ENCODE results near the gene CD300C. TPM values are rescaled to one million over a fixed set of nuclear protein-coding genes. Genes with fewer than 3 reads are reported as not detected.

CD300C gene
- total and polyA plus RNA-seq, 2 donors: 0.80 to 1.2 TPM

DNA sequence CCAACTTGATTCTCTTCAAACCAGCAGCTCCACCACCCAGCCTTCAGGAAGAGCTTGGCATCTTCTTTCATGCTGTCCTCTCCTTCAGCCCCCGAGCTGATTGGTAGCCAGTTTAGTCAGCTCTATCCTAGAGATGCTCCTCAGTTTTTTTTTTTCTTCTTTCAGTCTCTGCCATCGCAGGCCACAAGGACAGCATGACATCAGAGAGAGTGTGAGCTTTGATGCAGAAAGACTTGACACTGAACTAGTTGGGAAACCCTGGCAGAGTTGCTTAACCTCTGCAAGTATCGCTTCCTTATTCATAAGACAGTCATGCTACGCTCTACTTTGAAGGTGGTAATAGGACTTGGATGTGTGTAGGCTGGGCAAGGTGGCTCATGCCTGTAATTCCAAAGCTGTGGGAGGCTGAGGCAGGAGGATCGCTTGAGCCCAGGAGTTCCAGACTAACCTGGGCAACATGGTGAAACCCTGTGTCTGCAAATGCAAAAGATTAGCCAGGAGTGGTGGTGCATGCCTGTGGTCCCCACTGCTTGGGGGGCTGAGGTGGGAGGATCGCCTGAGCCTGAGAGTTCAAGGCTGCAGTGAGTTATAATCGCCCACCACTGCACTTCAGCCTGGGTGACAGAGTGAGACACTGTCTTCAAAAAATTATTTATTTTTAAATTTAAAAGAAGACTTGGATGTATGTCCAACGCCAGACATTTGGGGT is 17.3 kb downstream of the CD300C start:
- no peaks in the 10 kb centered on the region for H3K27me3 ChIP-seq (ENCODE audit: control insufficient read depth in 2 of 2, insufficient read depth in 1 of 2, low read length in 1 of 2)
- 94% methylated on average over 8 of the region's 8 CpGs for WGBS
- H3K4me3 ChIP-seq (ENCODE audit: low read length in 2 of 2): no peak overlapping the region
- no peak overlapping the region for H3K27ac ChIP-seq (ENCODE audit: low read depth in 1 of 2, low read length in 1 of 2)
- H3K9me3 ChIP-seq (ENCODE audit: control insufficient read depth in 2 of 2, insufficient read depth in 1 of 2, low read length in 1 of 2): no peaks in the 10 kb centered on the region
- H3K4me1 ChIP-seq (ENCODE audit: control insufficient read depth in 2 of 2, insufficient read depth in 2 of 2, low read length in 2 of 2): no peaks in the 10 kb centered on the region
- no peaks in the 10 kb centered on the region for H3K36me3 ChIP-seq (ENCODE audit: control insufficient read depth in 2 of 2, insufficient read depth in 2 of 2, low read length in 1 of 2)
- DNase-seq (ENCODE audit: low read depth in 6 of 9, low spot score in 9 of 9): no peak

DNA sequence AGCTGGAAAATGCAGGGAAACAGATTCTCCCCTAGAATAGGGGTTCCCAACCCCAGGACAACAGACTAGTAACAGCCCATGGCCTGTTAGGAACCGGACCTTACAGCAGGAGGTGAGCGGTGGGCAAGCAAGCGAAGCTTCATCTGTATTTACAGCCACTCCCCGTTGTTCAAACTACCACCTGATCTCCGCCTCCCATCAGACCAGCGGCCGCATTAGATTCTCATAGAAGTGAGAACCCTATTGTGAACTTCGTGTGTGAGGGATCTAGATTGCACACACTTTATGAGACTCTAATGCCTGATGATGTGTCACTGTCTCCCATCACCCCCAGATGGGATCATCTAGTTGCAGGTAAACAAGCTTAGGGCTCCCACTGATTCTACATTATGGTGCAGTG is 18.2 kb downstream of the CD300C start:
- no peaks in the 10 kb centered on the region for H3K4me1 ChIP-seq (ENCODE audit: control insufficient read depth in 2 of 2, insufficient read depth in 2 of 2, low read length in 2 of 2)
- H3K36me3 ChIP-seq (ENCODE audit: control insufficient read depth in 2 of 2, insufficient read depth in 2 of 2, low read length in 1 of 2): no peaks in the 10 kb centered on the region
- peaks cover 1 to 8% of the 10 kb centered on the region in 2 donors for H3K9me3 ChIP-seq (ENCODE audit: control insufficient read depth in 2 of 2, insufficient read depth in 1 of 2, low read length in 1 of 2)
- no peak overlapping the region for H3K4me3 ChIP-seq (ENCODE audit: low read length in 2 of 2)
- DNase-seq (ENCODE audit: low read depth in 6 of 9, low spot score in 9 of 9): no peak
- H3K27me3 ChIP-seq (ENCODE audit: control insufficient read depth in 2 of 2, insufficient read depth in 1 of 2, low read length in 1 of 2): no peaks in the 10 kb centered on the region
- WGBS: 96% methylated on average over 8 of the region's 8 CpGs
- H3K27ac ChIP-seq (ENCODE audit: low read depth in 1 of 2, low read length in 1 of 2): no peak overlapping the region

DNA sequence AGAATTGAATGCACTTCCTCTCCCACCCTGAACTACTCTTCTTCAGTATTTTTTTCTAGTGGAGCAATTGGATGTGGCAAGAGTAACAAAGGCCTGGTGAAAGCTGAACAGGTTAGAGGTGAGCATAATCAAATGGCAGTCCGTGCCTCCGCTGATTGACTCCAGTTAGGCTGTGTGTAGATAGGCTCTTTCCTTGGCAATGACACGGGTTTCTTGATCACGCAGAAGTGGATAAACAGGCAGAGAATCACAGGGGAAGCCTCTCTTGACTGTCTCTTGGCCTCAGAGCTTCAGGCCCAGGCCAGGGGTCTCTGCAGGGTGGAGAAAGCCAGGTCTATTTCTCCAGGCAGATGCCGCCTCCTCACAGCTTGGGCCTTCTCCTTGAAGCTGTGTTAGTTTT is 18.8 kb downstream of the CD300C start:
- DNase-seq (ENCODE audit: low read depth in 6 of 9, low spot score in 9 of 9): no peak
- 97% methylated on average over 5 of the region's 5 CpGs for WGBS
- no peak overlapping the region for H3K27ac ChIP-seq (ENCODE audit: low read depth in 1 of 2, low read length in 1 of 2)
- H3K27me3 ChIP-seq (ENCODE audit: control insufficient read depth in 2 of 2, insufficient read depth in 1 of 2, low read length in 1 of 2): no peaks in the 10 kb centered on the region
- H3K4me3 ChIP-seq (ENCODE audit: low read length in 2 of 2): no peak overlapping the region
- peaks cover 1 to 10% of the 10 kb centered on the region in 2 donors for H3K9me3 ChIP-seq (ENCODE audit: control insufficient read depth in 2 of 2, insufficient read depth in 1 of 2, low read length in 1 of 2)
- H3K36me3 ChIP-seq (ENCODE audit: control insufficient read depth in 2 of 2, insufficient read depth in 2 of 2, low read length in 1 of 2): no peaks in the 10 kb centered on the region
- peaks cover 0 to 2% of the 10 kb centered on the region in 2 donors for H3K4me1 ChIP-seq (ENCODE audit: control insufficient read depth in 2 of 2, insufficient read depth in 2 of 2, low read length in 2 of 2)

DNA sequence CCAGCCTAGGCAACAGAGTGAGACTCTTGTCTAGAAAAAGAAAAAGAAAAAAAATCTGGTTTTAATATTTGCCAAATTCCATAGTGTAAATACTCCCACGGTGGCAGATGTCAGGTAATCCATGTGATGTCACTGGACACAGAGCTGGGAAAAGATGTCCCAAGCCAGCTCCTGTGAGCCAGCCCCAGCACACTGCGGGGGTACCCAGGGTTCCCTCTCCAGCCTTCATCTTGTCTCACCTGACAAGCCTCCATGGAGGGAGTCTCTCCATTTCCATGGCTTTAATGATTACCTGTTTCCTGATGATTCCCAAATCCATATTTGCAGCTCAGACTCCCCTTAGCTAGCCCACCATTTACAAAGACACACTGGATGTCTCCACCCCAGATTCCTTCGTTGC is 19.2 kb downstream of the CD300C start:
- DNase-seq (ENCODE audit: low read depth in 6 of 9, low spot score in 9 of 9): no peak
- Histone ChIP-seq H3K36me3 (ENCODE audit: control insufficient read depth in 2 of 2, insufficient read depth in 2 of 2, low read length in 1 of 2) (no peaks in the 10 kb centered on the region), H3K4me3 (ENCODE audit: low read length in 2 of 2) (no peak overlapping the region), H3K4me1 (ENCODE audit: control insufficient read depth in 2 of 2, insufficient read depth in 2 of 2, low read length in 2 of 2) (peaks cover 0 to 6% of the 10 kb centered on the region in 2 donors), H3K27me3 (ENCODE audit: control insufficient read depth in 2 of 2, insufficient read depth in 1 of 2, low read length in 1 of 2) (peaks cover 0 to 2% of the 10 kb centered on the region in 2 donors), H3K27ac (ENCODE audit: low read depth in 1 of 2, low read length in 1 of 2) (no peak overlapping the region), H3K9me3 (ENCODE audit: control insufficient read depth in 2 of 2, insufficient read depth in 1 of 2, low read length in 1 of 2) (peaks cover 1 to 10% of the 10 kb centered on the region in 2 donors)
- WGBS: 87% methylated on average over 3 of the region's 3 CpGs

DNA sequence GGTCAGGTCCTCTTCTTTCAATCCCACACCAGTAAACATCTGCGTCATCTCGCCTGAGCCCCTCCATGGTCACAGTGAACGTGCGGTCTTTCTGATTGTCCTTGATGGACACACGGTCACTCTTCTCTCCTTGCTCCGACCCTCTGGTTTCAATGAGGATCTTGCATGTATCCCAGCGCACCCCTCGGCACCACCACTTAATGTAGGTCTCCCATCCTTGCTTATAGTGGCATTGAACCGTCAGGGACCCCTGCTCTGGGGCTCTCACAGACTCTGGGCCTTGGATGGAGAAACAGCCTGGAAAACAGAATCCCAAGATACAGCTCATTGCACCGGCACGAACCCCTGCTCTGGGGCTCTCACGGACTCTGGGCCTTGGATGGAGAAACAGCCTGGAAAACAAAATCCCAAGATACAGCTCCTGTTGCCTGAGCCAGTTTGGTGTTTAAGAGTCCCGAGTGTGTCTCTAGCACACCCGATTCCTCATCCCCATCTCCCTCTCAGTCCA is 20.1 kb downstream of the CD300C start:
- H3K27me3 ChIP-seq (ENCODE audit: control insufficient read depth in 2 of 2, insufficient read depth in 1 of 2, low read length in 1 of 2): peaks cover 0 to 2% of the 10 kb centered on the region in 2 donors
- H3K4me3 ChIP-seq (ENCODE audit: low read length in 2 of 2): no peak overlapping the region
- peaks cover 1 to 10% of the 10 kb centered on the region in 2 donors for H3K9me3 ChIP-seq (ENCODE audit: control insufficient read depth in 2 of 2, insufficient read depth in 1 of 2, low read length in 1 of 2)
- 97% methylated on average over 14 of the region's 14 CpGs for WGBS
- no peak overlapping the region for H3K27ac ChIP-seq (ENCODE audit: low read depth in 1 of 2, low read length in 1 of 2)
- peaks cover 0 to 9% of the 10 kb centered on the region in 2 donors for H3K4me1 ChIP-seq (ENCODE audit: control insufficient read depth in 2 of 2, insufficient read depth in 2 of 2, low read length in 2 of 2)
- no peak for DNase-seq (ENCODE audit: low read depth in 6 of 9, low spot score in 9 of 9)
- no peaks in the 10 kb centered on the region for H3K36me3 ChIP-seq (ENCODE audit: control insufficient read depth in 2 of 2, insufficient read depth in 2 of 2, low read length in 1 of 2)

DNA sequence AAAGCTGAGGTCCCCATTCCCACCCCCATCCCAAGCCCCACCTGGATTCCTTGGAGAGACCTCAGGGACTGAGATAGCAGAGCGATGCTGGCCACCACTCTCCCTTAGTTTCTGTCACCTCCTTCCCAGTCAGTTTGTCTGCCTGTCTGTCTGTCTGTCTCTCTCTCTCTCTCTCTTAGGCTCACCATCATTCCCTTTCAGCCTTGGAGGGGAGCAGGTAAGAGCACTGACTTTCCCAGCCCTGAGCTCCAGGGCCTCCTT is 20.5 kb downstream of the CD300C start:
- no peaks in the 10 kb centered on the region for H3K36me3 ChIP-seq (ENCODE audit: control insufficient read depth in 2 of 2, insufficient read depth in 2 of 2, low read length in 1 of 2)
- H3K9me3 ChIP-seq (ENCODE audit: control insufficient read depth in 2 of 2, insufficient read depth in 1 of 2, low read length in 1 of 2): peaks cover 1 to 10% of the 10 kb centered on the region in 2 donors
- H3K4me1 ChIP-seq (ENCODE audit: control insufficient read depth in 2 of 2, insufficient read depth in 2 of 2, low read length in 2 of 2): peaks cover 0 to 9% of the 10 kb centered on the region in 2 donors
- H3K4me3 ChIP-seq (ENCODE audit: low read length in 2 of 2): no peak overlapping the region
- WGBS: 97% methylated on average over 1 of the region's 1 CpG
- H3K27ac ChIP-seq (ENCODE audit: low read depth in 1 of 2, low read length in 1 of 2): no peak overlapping the region
- no peak for DNase-seq (ENCODE audit: low read depth in 6 of 9, low spot score in 9 of 9)
- H3K27me3 ChIP-seq (ENCODE audit: control insufficient read depth in 2 of 2, insufficient read depth in 1 of 2, low read length in 1 of 2): peaks cover 0 to 2% of the 10 kb centered on the region in 2 donors

DNA sequence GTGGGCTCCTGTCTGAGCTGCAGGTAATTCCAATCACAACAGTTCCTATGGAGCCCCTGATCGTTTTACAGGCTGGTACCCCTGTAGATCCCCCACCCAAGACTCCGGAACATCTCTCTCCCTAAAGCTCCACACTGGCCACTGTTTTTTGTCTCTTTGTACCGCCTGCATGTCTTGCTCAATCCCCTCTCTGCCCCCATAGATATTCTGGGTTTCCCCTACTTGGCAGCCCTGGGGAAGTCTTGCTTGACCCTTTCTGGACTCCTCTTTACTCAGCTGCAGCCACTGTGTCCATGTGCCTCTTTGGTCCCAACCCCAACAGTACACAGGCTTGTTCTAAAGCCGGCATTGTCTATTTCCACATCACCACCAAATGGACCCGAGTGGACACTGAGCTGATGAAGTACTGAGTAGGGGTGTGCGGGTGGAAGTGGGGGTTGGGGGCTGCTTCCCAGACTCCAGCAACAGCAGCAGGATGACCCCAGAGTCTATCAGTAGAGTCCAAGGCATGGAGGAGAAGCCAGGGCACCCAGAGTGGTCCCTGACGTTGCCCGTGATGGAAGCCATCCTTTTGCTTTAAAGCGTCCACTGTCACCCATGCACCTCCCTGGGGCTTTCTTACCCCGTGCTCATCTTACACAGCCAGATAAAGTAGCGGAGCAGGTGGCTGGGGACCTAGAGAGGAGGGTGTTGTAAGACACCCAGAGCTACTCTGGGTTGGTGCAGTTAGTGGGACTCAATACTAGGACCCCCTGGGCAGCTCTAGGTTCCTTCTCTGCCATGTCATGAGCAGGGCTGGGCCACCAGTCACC is 21.1 kb downstream of the CD300C start:
- Histone ChIP-seq H3K9me3 (ENCODE audit: control insufficient read depth in 2 of 2, insufficient read depth in 1 of 2, low read length in 1 of 2) (peaks cover 1 to 10% of the 10 kb centered on the region in 2 donors), H3K36me3 (ENCODE audit: control insufficient read depth in 2 of 2, insufficient read depth in 2 of 2, low read length in 1 of 2) (no peaks in the 10 kb centered on the region), H3K27me3 (ENCODE audit: control insufficient read depth in 2 of 2, insufficient read depth in 1 of 2, low read length in 1 of 2) (peaks cover 0 to 2% of the 10 kb centered on the region in 2 donors), H3K4me3 (ENCODE audit: low read length in 2 of 2) (no peak overlapping the region), H3K4me1 (ENCODE audit: control insufficient read depth in 2 of 2, insufficient read depth in 2 of 2, low read length in 2 of 2) (peaks cover 0 to 9% of the 10 kb centered on the region in 2 donors), H3K27ac (ENCODE audit: low read depth in 1 of 2, low read length in 1 of 2) (no peak overlapping the region)
- 94% methylated on average over 11 of the region's 11 CpGs for WGBS
- DNase-seq (ENCODE audit: low read depth in 6 of 9, low spot score in 9 of 9): no peak

DNA sequence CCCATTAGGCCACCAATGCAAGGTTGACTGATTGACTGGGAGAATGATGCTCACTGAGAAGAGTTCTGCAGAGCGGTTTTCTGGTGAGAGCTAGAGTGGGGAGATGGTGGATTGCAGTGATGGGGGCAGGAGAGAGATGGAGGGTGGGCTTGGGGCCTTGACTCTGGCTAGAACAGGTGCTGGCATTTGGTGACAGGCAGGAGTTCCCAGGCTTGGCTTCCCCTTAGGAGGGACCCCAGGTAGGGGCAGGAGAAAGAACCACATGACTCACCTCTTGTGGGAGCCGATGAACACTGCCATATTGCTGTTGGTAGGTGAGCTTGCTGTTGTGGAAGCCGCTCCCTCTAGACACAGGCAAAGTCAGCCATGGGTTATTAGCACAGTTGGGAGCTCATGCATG is 22.6 kb downstream of the CD300C start:
- no peak for DNase-seq (ENCODE audit: low read depth in 6 of 9, low spot score in 9 of 9)
- Histone ChIP-seq H3K27me3 (ENCODE audit: control insufficient read depth in 2 of 2, insufficient read depth in 1 of 2, low read length in 1 of 2) (peaks cover 0 to 2% of the 10 kb centered on the region in 2 donors), H3K27ac (ENCODE audit: low read depth in 1 of 2, low read length in 1 of 2) (no peak overlapping the region), H3K4me3 (ENCODE audit: low read length in 2 of 2) (no peak overlapping the region), H3K36me3 (ENCODE audit: control insufficient read depth in 2 of 2, insufficient read depth in 2 of 2, low read length in 1 of 2) (no peaks in the 10 kb centered on the region), H3K9me3 (ENCODE audit: control insufficient read depth in 2 of 2, insufficient read depth in 1 of 2, low read length in 1 of 2) (peaks cover 1 to 10% of the 10 kb centered on the region in 2 donors), H3K4me1 (ENCODE audit: control insufficient read depth in 2 of 2, insufficient read depth in 2 of 2, low read length in 2 of 2) (peaks cover 0 to 9% of the 10 kb centered on the region in 2 donors)
- 98% methylated on average over 3 of the region's 3 CpGs for WGBS

DNA sequence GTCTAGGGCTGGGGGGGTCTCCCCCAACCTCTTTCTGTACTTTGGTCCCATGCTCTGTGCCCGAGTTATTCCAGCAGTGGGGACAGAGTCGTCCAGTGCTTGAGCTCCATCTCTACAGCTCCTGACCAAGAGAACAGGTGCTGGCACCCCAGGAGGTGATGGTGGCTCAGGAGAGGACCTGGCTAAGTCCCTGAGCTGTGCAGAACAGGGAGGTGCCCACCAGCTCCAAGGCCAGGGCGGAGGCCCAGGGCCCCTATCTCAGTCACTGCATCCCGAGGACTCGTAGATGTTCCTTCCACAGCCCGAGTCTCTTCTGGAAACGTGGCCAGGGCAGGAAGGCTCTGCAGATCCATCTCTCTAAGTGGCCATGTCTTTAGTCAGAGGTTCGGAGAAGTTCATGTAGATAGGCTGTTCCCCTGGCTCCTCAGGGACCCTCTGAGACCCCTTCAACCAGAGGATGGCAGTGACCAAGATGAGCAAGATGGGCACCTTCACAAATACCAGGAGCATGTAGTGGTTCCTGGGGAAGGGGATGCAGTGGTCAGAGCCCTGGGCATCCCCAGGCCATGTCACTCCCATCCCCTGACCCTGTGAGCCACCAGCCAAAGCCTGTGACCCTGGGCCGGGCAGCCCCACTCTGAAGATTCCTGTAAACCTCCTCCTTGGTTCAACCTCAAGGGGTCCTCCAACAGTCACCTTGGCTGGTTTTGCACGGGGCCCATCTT is 23.4 kb downstream of the CD300C start:
- Histone ChIP-seq H3K4me3 (ENCODE audit: low read length in 2 of 2) (no peak overlapping the region), H3K4me1 (ENCODE audit: control insufficient read depth in 2 of 2, insufficient read depth in 2 of 2, low read length in 2 of 2) (peaks cover 0 to 9% of the 10 kb centered on the region in 2 donors), H3K9me3 (ENCODE audit: control insufficient read depth in 2 of 2, insufficient read depth in 1 of 2, low read length in 1 of 2) (peaks cover 1 to 10% of the 10 kb centered on the region in 2 donors), H3K27ac (ENCODE audit: low read depth in 1 of 2, low read length in 1 of 2) (no peak overlapping the region), H3K36me3 (ENCODE audit: control insufficient read depth in 2 of 2, insufficient read depth in 2 of 2, low read length in 1 of 2) (no peaks in the 10 kb centered on the region), H3K27me3 (ENCODE audit: control insufficient read depth in 2 of 2, insufficient read depth in 1 of 2, low read length in 1 of 2) (peaks cover 0 to 2% of the 10 kb centered on the region in 2 donors)
- no peak for DNase-seq (ENCODE audit: low read depth in 6 of 9, low spot score in 9 of 9)
- WGBS: 94% methylated on average over 10 of the region's 10 CpGs

Measured in thymus (tissue), 11 donors.